MG63 (cell line): ENCODE measurements around the gene LPP. TPM values are rescaled to one million over a fixed set of nuclear protein-coding genes. Genes with fewer than 3 reads are reported as not detected.

Source experiments
- DNase-seq: peaks from one replicate; pipeline ENCODE4 v3.0.0-alpha.2; 2020
- H3K27me3 ChIP-seq: fragments of 250-450 bp; sonication (Bioruptor Pico); 2 replicates; pipeline ENCODE4 v1.5.1; 2020; ENCODE audit warnings: mild to moderate bottlenecking, moderate library complexity
- H3K36me3 ChIP-seq: fragments of 250-450 bp; sonication (Bioruptor Pico); 2 replicates; pipeline ENCODE4 v1.5.1; 2020; ENCODE audit warnings: mild to moderate bottlenecking, moderate library complexity
- H3K4me3 ChIP-seq: fragments of 250-450 bp; sonication (Bioruptor Pico); 2 replicates; pipeline ENCODE4 v1.5.1; 2020; ENCODE audit warnings: mild to moderate bottlenecking, moderate library complexity
- H3K9me3 ChIP-seq: fragments of 250-450 bp; sonication (Bioruptor Pico); 2 replicates; pipeline ENCODE4 v1.5.1; 2020; ENCODE audit warnings: mild to moderate bottlenecking, moderate library complexity
- total RNA-seq: library from RNA; depleted of rRNA; stranded (reverse); fragments of >200 nt; shearing (Covaris generic); gene quantifications from 2 replicates; pipeline ENCODE4 v1.2.3, GENCODE V29; 2014; ENCODE audit warnings: low replicate concordance

The LPP gene
- total RNA-seq, 1 experiment from 2014 or later, result 7.9 TPM

GRCh38 chr3:188241072-188241471, 87.1 kb downstream of the LPP start:
- H3K27me3 ChIP-seq, result no peaks in the 10 kb centered on the region
- H3K4me3 ChIP-seq, result no peak overlapping the region
- H3K36me3 ChIP-seq, result peaks cover 3% of the 10 kb centered on the region; the same call in 1 of the 2 replicates
- DNase-seq, result no peak
- no peaks in the 10 kb centered on the region for H3K9me3 ChIP-seq

GRCh38 chr3:188241883-188242282, 87.9 kb downstream of the LPP start:
- Histone ChIP-seq H3K9me3 (no peaks in the 10 kb centered on the region), H3K4me3 (no peak overlapping the region), H3K27me3 (no peaks in the 10 kb centered on the region), H3K36me3 (peaks cover 3% of the 10 kb centered on the region; the same call in 1 of the 2 replicates)
- DNase-seq, result no peak

GRCh38 chr3:188242436-188243123, 88.6 kb downstream of the LPP start:
- Histone ChIP-seq H3K4me3 (no peak overlapping the region), H3K9me3 (no peaks in the 10 kb centered on the region), H3K27me3 (no peaks in the 10 kb centered on the region), H3K36me3 (peaks cover 3% of the 10 kb centered on the region; the same call in 1 of the 2 replicates)
- DNase-seq, result no peak

GRCh38 chr3:188243124-188243795, 89.3 kb downstream of the LPP start:
- Histone ChIP-seq H3K36me3 (peaks cover 3% of the 10 kb centered on the region; the same call in 1 of the 2 replicates), H3K27me3 (no peaks in the 10 kb centered on the region), H3K9me3 (no peaks in the 10 kb centered on the region), H3K4me3 (no peak overlapping the region)
- no peak for DNase-seq

GRCh38 chr3:188244395-188244861, 90.5 kb downstream of the LPP start:
- H3K36me3 ChIP-seq, result peaks cover 3% of the 10 kb centered on the region; the same call in 1 of the 2 replicates
- no peak for DNase-seq
- no peak overlapping the region for H3K4me3 ChIP-seq
- no peaks in the 10 kb centered on the region for H3K27me3 ChIP-seq
- no peaks in the 10 kb centered on the region for H3K9me3 ChIP-seq

- no peak for DNase-seq
- H3K9me3 ChIP-seq, result peaks cover 7% of the 10 kb centered on the region; the same call in 1 of the 2 replicates
- H3K36me3 ChIP-seq, result peaks cover 8% of the 10 kb centered on the region; the same call in 1 of the 2 replicates
- no peaks in the 10 kb centered on the region for H3K27me3 ChIP-seq
- H3K4me3 ChIP-seq, result no peak overlapping the region
Measured at GRCh38 chr3:188246905-188247304, 92.9 kb downstream of the LPP start.

GRCh38 chr3:188248036-188248561, 94.1 kb downstream of the LPP start:
- Histone ChIP-seq H3K4me3 (no peak overlapping the region), H3K27me3 (no peaks in the 10 kb centered on the region), H3K9me3 (peaks cover 7% of the 10 kb centered on the region; the same call in 1 of the 2 replicates), H3K36me3 (peaks cover 4% of the 10 kb centered on the region; the same call in 1 of the 2 replicates)
- DNase-seq, result no peak

GRCh38 chr3:188253123-188253793, 99.3 kb downstream of the LPP start:
- Histone ChIP-seq H3K27me3 (no peaks in the 10 kb centered on the region), H3K4me3 (no peak overlapping the region), H3K9me3 (peaks cover 7% of the 10 kb centered on the region; the same call in 1 of the 2 replicates), H3K36me3 (peaks cover 10% of the 10 kb centered on the region; the same call in 1 of the 2 replicates)
- DNase-seq, result no peak

- H3K27me3 ChIP-seq, result no peaks in the 10 kb centered on the region
- H3K36me3 ChIP-seq, result peaks cover 10% of the 10 kb centered on the region; the same call in 1 of the 2 replicates
Measured at GRCh38 chr3:188253800-188254452, 100.0 kb downstream of the LPP start.

GRCh38 chr3:188254520-188255070, 100.6 kb downstream of the LPP start:
- Histone ChIP-seq H3K9me3 (peaks cover 7% of the 10 kb centered on the region; the same call in 1 of the 2 replicates), H3K36me3 (peaks cover 10% of the 10 kb centered on the region; the same call in 1 of the 2 replicates), H3K4me3 (no peak overlapping the region), H3K27me3 (no peaks in the 10 kb centered on the region)
- no peak for DNase-seq

More at GRCh38 chr3:188253800-188254452, 100.0 kb downstream of the LPP start:
- Histone ChIP-seq H3K4me3 (no peak overlapping the region), H3K9me3 (peaks cover 7% of the 10 kb centered on the region; the same call in 1 of the 2 replicates)
- no peak for DNase-seq

- H3K27me3 ChIP-seq, result no peaks in the 10 kb centered on the region
- DNase-seq, result no peak
Measured at GRCh38 chr3:188255190-188255589, 101.2 kb downstream of the LPP start.

GRCh38 chr3:188256758-188257157, 102.8 kb downstream of the LPP start:
- DNase-seq, result no peak
- Histone ChIP-seq H3K4me3 (no peak overlapping the region), H3K36me3 (peaks cover 6% of the 10 kb centered on the region; the same call in 1 of the 2 replicates), H3K27me3 (no peaks in the 10 kb centered on the region), H3K9me3 (no peaks in the 10 kb centered on the region)

More at GRCh38 chr3:188255190-188255589, 101.2 kb downstream of the LPP start:
- H3K36me3 ChIP-seq, result peaks cover 7% of the 10 kb centered on the region; the same call in 1 of the 2 replicates
- H3K9me3 ChIP-seq, result peaks cover 7% of the 10 kb centered on the region; the same call in 1 of the 2 replicates
- no peak overlapping the region for H3K4me3 ChIP-seq

- no peaks in the 10 kb centered on the region for H3K9me3 ChIP-seq
- DNase-seq, result no peak
- no peak overlapping the region for H3K4me3 ChIP-seq
- H3K27me3 ChIP-seq, result no peaks in the 10 kb centered on the region
- H3K36me3 ChIP-seq, result peaks cover 6% of the 10 kb centered on the region; the same call in 1 of the 2 replicates
Measured at GRCh38 chr3:188257384-188258026, 103.5 kb downstream of the LPP start.

- DNase-seq, result no peak
Measured at GRCh38 chr3:188259191-188259590, 105.2 kb downstream of the LPP start.

GRCh38 chr3:188259596-188259995, 105.6 kb downstream of the LPP start:
- H3K4me3 ChIP-seq, result no peak overlapping the region
- H3K9me3 ChIP-seq, result no peaks in the 10 kb centered on the region
- no peaks in the 10 kb centered on the region for H3K27me3 ChIP-seq
- peaks cover 6% of the 10 kb centered on the region; the same call in 1 of the 2 replicates for H3K36me3 ChIP-seq
- DNase-seq, result no peak

More at GRCh38 chr3:188259191-188259590, 105.2 kb downstream of the LPP start:
- H3K4me3 ChIP-seq, result no peak overlapping the region
- H3K27me3 ChIP-seq, result no peaks in the 10 kb centered on the region
- H3K36me3 ChIP-seq, result peaks cover 6% of the 10 kb centered on the region; the same call in 1 of the 2 replicates
- H3K9me3 ChIP-seq, result no peaks in the 10 kb centered on the region
